HG03432 (cell line): ENCODE measurements around the gene PYGB.

Experiments
- ATAC-seq: cut with Tn5 transposase; IDR thresholded peaks from one replicate; pipeline ENCODE4 v1.9.1; 2021; ENCODE audit warnings: mild to moderate bottlenecking, moderate library complexity; ENCODE audit not compliant: unreplicated experiment

PYGB gene

GRCh38 chr20:25247956-25248785 is at the start of gene PYGB:
PYGB (plus strand) TSS chr20:25248085; CDS start chr20:25248179, 94 bp downstream.
- peak; percentile 76 for ATAC-seq

GRCh38 chr20:25198663-25199383 is 49.1 kb upstream of the PYGB start:
- no peak for ATAC-seq

GRCh38 chr20:25199473-25200260 is 48.2 kb upstream of the PYGB start:
- ATAC-seq: no peak

GRCh38 chr20:25203089-25203488 is 44.8 kb upstream of the PYGB start:
- no peak for ATAC-seq

- no peak for ATAC-seq
These were observed 44.0 kb upstream of the PYGB start for GRCh38 chr20:25203871-25204320.

- no peak for ATAC-seq
These were observed 43.2 kb upstream of the PYGB start for GRCh38 chr20:25204550-25205276.

- ATAC-seq: no peak
These were observed 42.4 kb upstream of the PYGB start for GRCh38 chr20:25205277-25206062.

GRCh38 chr20:25206063-25206403 is 41.9 kb upstream of the PYGB start:
- ATAC-seq: no peak

GRCh38 chr20:25206548-25206947 is 41.3 kb upstream of the PYGB start:
- no peak for ATAC-seq

- no peak for ATAC-seq
These were observed 40.5 kb upstream of the PYGB start for GRCh38 chr20:25207149-25207959.

GRCh38 chr20:25207960-25208534 is 39.8 kb upstream of the PYGB start:
- no peak for ATAC-seq

GRCh38 chr20:25209400-25209799 is 38.5 kb upstream of the PYGB start:
- no peak for ATAC-seq

GRCh38 chr20:25209911-25210310 is 38.0 kb upstream of the PYGB start:
- no peak for ATAC-seq

- no peak for ATAC-seq
These were observed 36.6 kb upstream of the PYGB start for GRCh38 chr20:25211273-25211672.

- no peak for ATAC-seq
These were observed 35.6 kb upstream of the PYGB start for GRCh38 chr20:25212242-25212641.

GRCh38 chr20:25213566-25214425 is 34.1 kb upstream of the PYGB start:
- no peak for ATAC-seq

GRCh38 chr20:25214426-25214790 is 33.5 kb upstream of the PYGB start:
- ATAC-seq: no peak

GRCh38 chr20:25214819-25215218 is 33.1 kb upstream of the PYGB start:
- no peak for ATAC-seq
